Muscle of leg (tissue), 11 donors: ENCODE results near the gene TENT4A. TPM values are rescaled to one million over a fixed set of nuclear protein-coding genes. Genes with fewer than 3 reads are reported as not detected.

Experiments
- DNase-seq: peaks from one replicate; pipeline ENCODE4 v3.0.0; 2013
- H3K27ac ChIP-seq: one replicate; pipeline ENCODE4 v1.5.1; 2013; ENCODE audit warnings: mild to moderate bottlenecking, low read length, control low read depth
- H3K27me3 ChIP-seq: one replicate; pipeline ENCODE4 v1.6.1; 2013; ENCODE audit warnings: low read length; ENCODE audit not compliant: control insufficient read depth, insufficient read depth
- H3K36me3 ChIP-seq: one replicate; pipeline ENCODE4 v1.6.1; 2013; ENCODE audit warnings: low read length; ENCODE audit not compliant: control insufficient read depth, insufficient read depth
- H3K4me1 ChIP-seq: one replicate; pipeline ENCODE4 v1.6.1; 2013; ENCODE audit warnings: low read length; ENCODE audit not compliant: control insufficient read depth, insufficient read depth
- H3K4me3 ChIP-seq: one replicate; pipeline ENCODE4 v1.5.1; 2013; ENCODE audit warnings: low read length, control low read depth
- H3K9me3 ChIP-seq: replicated peaks from 2 replicates; pipeline ENCODE4 v1.6.1; 2013; ENCODE audit warnings: low read depth, low read length; ENCODE audit not compliant: control insufficient read depth
- WGBS: methylation state at CpG from one replicate; pipeline ENCODE4 v1.1.5; 2013; ENCODE audit warnings: missing lambda C conversion rate; ENCODE audit not compliant: insufficient coverage; 5-methylcytosine and 5-hydroxymethylcytosine counted together
- polyA plus RNA-seq, 8 donors: library from polyadenylated mRNA; unstranded; fragments of 120-200 nt; gene quantifications; one replicate each; pipeline versions ENCODE4 v1.2.1 to v1.2.3, GENCODE V29; 2013; ENCODE audit warnings: inconsistent platforms in 1 of 8, low replicate concordance in 1 of 8; ENCODE audit not compliant: insufficient read length in 8 of 8, insufficient read depth in 1 of 8
- total RNA-seq: library from RNA; stranded (reverse); fragments of 120-200 nt; gene quantifications from one replicate; pipeline ENCODE4 v1.2.4, GENCODE V29; 2013

Gene TENT4A
- total and polyA plus RNA-seq, 9 donors, result 9.0 to 22.2 (median 16.5) TPM

- Histone ChIP-seq H3K9me3 (no peaks in the 10 kb centered on the region), H3K4me1 (no peaks in the 10 kb centered on the region), H3K36me3 (no peaks in the 10 kb centered on the region), H3K4me3 (no peak overlapping the region), H3K27ac (no peak overlapping the region), H3K27me3 (no peaks in the 10 kb centered on the region)
- 67% methylated on average over 1 of the region's 2 CpGs for WGBS
- DNase-seq, result no peak
These were observed 36.5 kb upstream of the TENT4A start for GRCh38 chr5:6676702-6677101.

- Histone ChIP-seq H3K36me3 (no peaks in the 10 kb centered on the region), H3K9me3 (no peaks in the 10 kb centered on the region), H3K27me3 (no peaks in the 10 kb centered on the region), H3K4me3 (no peak overlapping the region), H3K4me1 (no peaks in the 10 kb centered on the region), H3K27ac (no peak overlapping the region)
- no CpG with 5 or more reads among the region's 1 CpG for WGBS
- DNase-seq, result no peak
These were observed 34.8 kb upstream of the TENT4A start for GRCh38 chr5:6678385-6678784.

GRCh38 chr5:6680922-6681321 is 32.3 kb upstream of the TENT4A start:
- no peak for DNase-seq
- Histone ChIP-seq H3K27me3 (no peaks in the 10 kb centered on the region), H3K4me3 (no peak overlapping the region), H3K27ac (no peak overlapping the region), H3K36me3 (no peaks in the 10 kb centered on the region), H3K4me1 (no peaks in the 10 kb centered on the region), H3K9me3 (no peaks in the 10 kb centered on the region)
- no CpG with 5 or more reads among the region's 6 CpGs for WGBS

GRCh38 chr5:6681682-6682081 is 31.6 kb upstream of the TENT4A start:
- Histone ChIP-seq H3K4me3 (no peak overlapping the region), H3K9me3 (no peaks in the 10 kb centered on the region), H3K27ac (no peak overlapping the region), H3K4me1 (no peaks in the 10 kb centered on the region), H3K36me3 (no peaks in the 10 kb centered on the region), H3K27me3 (no peaks in the 10 kb centered on the region)
- WGBS, result 83% methylated on average over 2 of the region's 2 CpGs
- no peak for DNase-seq

- 44% methylated on average over 8 of the region's 11 CpGs for WGBS
- no peaks in the 10 kb centered on the region for H3K36me3 ChIP-seq
- H3K27ac ChIP-seq, result no peak overlapping the region
- H3K9me3 ChIP-seq, result no peaks in the 10 kb centered on the region
- no peak for DNase-seq
- peaks cover 2% of the 10 kb centered on the region for H3K4me1 ChIP-seq
- H3K4me3 ChIP-seq, result no peak overlapping the region
- no peaks in the 10 kb centered on the region for H3K27me3 ChIP-seq
These were observed 31.0 kb upstream of the TENT4A start for GRCh38 chr5:6682239-6682638.

GRCh38 chr5:6683241-6683640 is 30.0 kb upstream of the TENT4A start:
- Histone ChIP-seq H3K4me1 (peaks cover 2% of the 10 kb centered on the region), H3K36me3 (no peaks in the 10 kb centered on the region), H3K27me3 (no peaks in the 10 kb centered on the region), H3K9me3 (no peaks in the 10 kb centered on the region), H3K4me3 (no peak overlapping the region), H3K27ac (no peak overlapping the region)
- 56% methylated on average over 4 of the region's 8 CpGs for WGBS
- DNase-seq, result no peak

- H3K4me3 ChIP-seq, result no peak overlapping the region
- peaks cover 2% of the 10 kb centered on the region for H3K4me1 ChIP-seq
- no peaks in the 10 kb centered on the region for H3K36me3 ChIP-seq
- H3K27me3 ChIP-seq, result no peaks in the 10 kb centered on the region
- WGBS, result 25% methylated on average over 1 of the region's 4 CpGs
- H3K27ac ChIP-seq, result no peak overlapping the region
- DNase-seq, result no peak
- no peaks in the 10 kb centered on the region for H3K9me3 ChIP-seq
These were observed 29.2 kb upstream of the TENT4A start for GRCh38 chr5:6684075-6684474.

GRCh38 chr5:6686501-6686900 is 26.7 kb upstream of the TENT4A start:
- no peaks in the 10 kb centered on the region for H3K27me3 ChIP-seq
- no peak overlapping the region for H3K4me3 ChIP-seq
- no peak for DNase-seq
- H3K9me3 ChIP-seq, result no peaks in the 10 kb centered on the region
- no peak overlapping the region for H3K27ac ChIP-seq
- H3K36me3 ChIP-seq, result no peaks in the 10 kb centered on the region
- 55% methylated on average over 5 of the region's 6 CpGs for WGBS
- peaks cover 2% of the 10 kb centered on the region for H3K4me1 ChIP-seq

- Histone ChIP-seq H3K36me3 (no peaks in the 10 kb centered on the region), H3K4me3 (peak overlapping the region; percentile 26), H3K27me3 (no peaks in the 10 kb centered on the region), H3K27ac (no peak overlapping the region), H3K9me3 (no peaks in the 10 kb centered on the region), H3K4me1 (peaks cover 2% of the 10 kb centered on the region)
- WGBS, result under 1% methylated on average over 12 of the region's 22 CpGs
- DNase-seq, result peak; percentile 72
These were observed 26.3 kb upstream of the TENT4A start for GRCh38 chr5:6686915-6687409.

GRCh38 chr5:6687505-6687904 is 25.7 kb upstream of the TENT4A start:
- Histone ChIP-seq H3K4me1 (peaks cover 2% of the 10 kb centered on the region), H3K36me3 (no peaks in the 10 kb centered on the region), H3K4me3 (no peak overlapping the region), H3K27me3 (no peaks in the 10 kb centered on the region), H3K27ac (no peak overlapping the region), H3K9me3 (no peaks in the 10 kb centered on the region)
- DNase-seq, result no peak
- whole genome bisulfite sequencing, result 62% methylated on average over 5 of the region's 9 CpGs

- WGBS, result no CpG with 5 or more reads among the region's 1 CpG
- Histone ChIP-seq H3K27ac (no peak overlapping the region), H3K4me1 (no peaks in the 10 kb centered on the region), H3K27me3 (no peaks in the 10 kb centered on the region), H3K36me3 (no peaks in the 10 kb centered on the region), H3K4me3 (no peak overlapping the region), H3K9me3 (no peaks in the 10 kb centered on the region)
- DNase-seq, result no peak
These were observed 20.3 kb upstream of the TENT4A start for GRCh38 chr5:6692906-6693305.
